ENCODE results near the gene HHATL.

DNA sequence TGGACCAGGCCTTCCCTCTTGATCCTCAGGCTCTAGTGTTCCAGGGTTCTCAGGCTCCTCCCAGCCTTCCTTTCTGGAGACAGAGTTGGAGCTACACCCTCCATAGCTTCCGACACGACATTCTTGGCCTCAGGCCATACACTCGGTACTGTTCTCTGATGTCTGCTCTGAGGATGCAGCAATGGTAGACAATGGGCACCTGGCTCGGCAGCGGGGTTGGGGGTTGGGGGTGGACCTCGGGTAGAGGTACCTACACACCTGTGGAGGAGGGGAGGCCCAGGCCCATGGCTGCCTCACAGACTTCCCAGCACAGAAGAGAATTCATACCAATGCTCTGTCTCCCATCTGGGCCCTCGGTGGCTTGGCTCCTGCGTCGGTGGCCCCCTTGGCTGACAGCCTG is 49.0 kb upstream of the HHATL start:
- no peak for TF ChIP-seq ZFX (IDR thresholded peaks at IDR 0.05)
- TF ChIP-seq, protein P1, sequence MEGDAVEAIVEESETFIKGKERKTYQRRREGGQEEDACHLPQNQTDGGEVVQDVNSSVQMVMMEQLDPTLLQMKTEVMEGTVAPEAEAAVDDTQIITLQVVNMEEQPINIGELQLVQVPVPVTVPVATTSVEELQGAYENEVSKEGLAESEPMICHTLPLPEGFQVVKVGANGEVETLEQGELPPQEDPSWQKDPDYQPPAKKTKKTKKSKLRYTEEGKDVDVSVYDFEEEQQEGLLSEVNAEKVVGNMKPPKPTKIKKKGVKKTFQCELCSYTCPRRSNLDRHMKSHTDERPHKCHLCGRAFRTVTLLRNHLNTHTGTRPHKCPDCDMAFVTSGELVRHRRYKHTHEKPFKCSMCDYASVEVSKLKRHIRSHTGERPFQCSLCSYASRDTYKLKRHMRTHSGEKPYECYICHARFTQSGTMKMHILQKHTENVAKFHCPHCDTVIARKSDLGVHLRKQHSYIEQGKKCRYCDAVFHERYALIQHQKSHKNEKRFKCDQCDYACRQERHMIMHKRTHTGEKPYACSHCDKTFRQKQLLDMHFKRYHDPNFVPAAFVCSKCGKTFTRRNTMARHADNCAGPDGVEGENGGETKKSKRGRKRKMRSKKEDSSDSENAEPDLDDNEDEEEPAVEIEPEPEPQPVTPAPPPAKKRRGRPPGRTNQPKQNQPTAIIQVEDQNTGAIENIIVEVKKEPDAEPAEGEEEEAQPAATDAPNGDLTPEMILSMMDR (conservative IDR thresholded peaks at IDR 0.05): no peak
